Smooth muscle cell (in vitro differentiated cells): ENCODE data around the gene GEN1. TPM values are rescaled to one million over a fixed set of nuclear protein-coding genes. Genes with fewer than 3 reads are reported as not detected.
A peak's percentile ranks its signal among the peaks of the same experiment; 100 is the strongest.

ENCODE experiments used
- DNase-seq: peaks from one replicate; lab custom pipeline; 2025; ENCODE audit not compliant: unreplicated experiment; lab: John Stamatoyannopoulos, UW
- H2AFZ ChIP-seq: fragments of 200-600 bp; sonication (generic); 2 replicates; pipeline ENCODE4 v1.6.0; 2016; ENCODE audit warnings: antibody characterized with exemption, low read depth, mild to moderate bottlenecking
- H3F3A ChIP-seq: fragments of 200-600 bp; sonication (generic); 2 replicates; pipeline ENCODE4 v1.6.0; 2017; ENCODE audit warnings: antibody characterized with exemption, low read depth
- H3K27ac ChIP-seq: fragments of 200-600 bp; sonication (generic); 2 replicates; pipeline ENCODE4 v1.5.1; 2016; ENCODE audit warnings: low read depth, mild to moderate bottlenecking
- H3K27me3 ChIP-seq: fragments of 200-600 bp; sonication (generic); 2 replicates; pipeline ENCODE4 v1.6.1; 2016; ENCODE audit warnings: low read depth, mild to moderate bottlenecking
- H3K36me3 ChIP-seq: fragments of 200-600 bp; sonication (generic); 2 replicates; pipeline ENCODE4 v1.5.1; 2016; ENCODE audit warnings: low read depth
- H3K4me1 ChIP-seq: fragments of 200-600 bp; sonication (generic); 2 replicates; pipeline ENCODE4 v1.5.1; 2016; ENCODE audit warnings: low read depth
- H3K4me2 ChIP-seq: fragments of 200-600 bp; sonication (generic); 2 replicates; pipeline ENCODE4 v1.6.0; 2016; ENCODE audit warnings: mild to moderate bottlenecking
- H3K4me3 ChIP-seq: fragments of 200-600 bp; sonication (generic); 2 replicates; pipeline ENCODE4 v1.5.1; 2016; ENCODE audit warnings: mild to moderate bottlenecking
- H3K79me2 ChIP-seq: fragments of 200-600 bp; sonication (generic); 2 replicates; pipeline ENCODE4 v1.6.0; 2016; ENCODE audit warnings: low read depth, mild to moderate bottlenecking
- H3K9ac ChIP-seq: fragments of 200-600 bp; sonication (generic); 2 replicates; pipeline ENCODE4 v1.6.0; 2016; ENCODE audit warnings: low read depth
- H3K9me3 ChIP-seq: fragments of 200-600 bp; sonication (generic); replicated peaks from 2 replicates; pipeline ENCODE4 v1.5.1; 2016; ENCODE audit warnings: low read depth
- H4K20me1 ChIP-seq: fragments of 200-600 bp; sonication (generic); 2 replicates; pipeline ENCODE4 v1.6.0; 2016; ENCODE audit warnings: low read depth
- WGBS: methylation state at CpG from one replicate; pipeline ENCODE4 v1.1.7; 2016; ENCODE audit warnings: low lambda C conversion rate; 5-methylcytosine and 5-hydroxymethylcytosine counted together
- polyA plus RNA-seq: library from polyadenylated mRNA; unstranded; fragments of >200 nt; fragmentation: Nextera tagmentation; extraction: Ambion mirVana; gene quantifications from 2 replicates; pipeline ENCODE4 v1.2.1, GENCODE V29; 2016
- total RNA-seq: library from RNA; depleted of rRNA; stranded (reverse); fragments of >200 nt; gene quantifications from 2 replicates; pipeline ENCODE4 v1.2.3, GENCODE V29; 2014
- TF ChIP-seq, protein P1 (sequence below): fragments of 200-600 bp; sonication (generic); IDR thresholded peaks from 2 replicates; pipeline ENCODE4 v1.5.1; 2017; ENCODE audit warnings: borderline replicate concordance, mild to moderate bottlenecking, antibody characterized with exemption; ENCODE audit not compliant: insufficient read depth, poor library complexity, severe bottlenecking

Gene GEN1
- total and polyA plus RNA-seq, 2 experiments from 2014 or later = 1.1 to 6.7 TPM

GRCh38 chr2:17786727-17787126 lies 32.8 kb downstream of the GEN1 start:
- Histone ChIP-seq H3F3A (peaks cover 13% of the 10 kb centered on the region), H3K9me3 (no peaks in the 10 kb centered on the region), H3K27ac (no peak overlapping the region), H3K79me2 (no peaks in the 10 kb centered on the region), H3K4me3 (no peak overlapping the region), H3K4me1 (peaks cover 11% of the 10 kb centered on the region), H3K36me3 (no peaks in the 10 kb centered on the region), H3K27me3 (no peaks in the 10 kb centered on the region), H2AFZ (no peak overlapping the region), H3K4me2 (no peak overlapping the region), H3K9ac (no peak overlapping the region), H4K20me1 (no peaks in the 10 kb centered on the region)
- DNase-seq = no peak
- 88% methylated on average over 3 of the region's 3 CpGs for WGBS
- TF ChIP-seq, protein P1, sequence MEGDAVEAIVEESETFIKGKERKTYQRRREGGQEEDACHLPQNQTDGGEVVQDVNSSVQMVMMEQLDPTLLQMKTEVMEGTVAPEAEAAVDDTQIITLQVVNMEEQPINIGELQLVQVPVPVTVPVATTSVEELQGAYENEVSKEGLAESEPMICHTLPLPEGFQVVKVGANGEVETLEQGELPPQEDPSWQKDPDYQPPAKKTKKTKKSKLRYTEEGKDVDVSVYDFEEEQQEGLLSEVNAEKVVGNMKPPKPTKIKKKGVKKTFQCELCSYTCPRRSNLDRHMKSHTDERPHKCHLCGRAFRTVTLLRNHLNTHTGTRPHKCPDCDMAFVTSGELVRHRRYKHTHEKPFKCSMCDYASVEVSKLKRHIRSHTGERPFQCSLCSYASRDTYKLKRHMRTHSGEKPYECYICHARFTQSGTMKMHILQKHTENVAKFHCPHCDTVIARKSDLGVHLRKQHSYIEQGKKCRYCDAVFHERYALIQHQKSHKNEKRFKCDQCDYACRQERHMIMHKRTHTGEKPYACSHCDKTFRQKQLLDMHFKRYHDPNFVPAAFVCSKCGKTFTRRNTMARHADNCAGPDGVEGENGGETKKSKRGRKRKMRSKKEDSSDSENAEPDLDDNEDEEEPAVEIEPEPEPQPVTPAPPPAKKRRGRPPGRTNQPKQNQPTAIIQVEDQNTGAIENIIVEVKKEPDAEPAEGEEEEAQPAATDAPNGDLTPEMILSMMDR = no peak

DNA sequence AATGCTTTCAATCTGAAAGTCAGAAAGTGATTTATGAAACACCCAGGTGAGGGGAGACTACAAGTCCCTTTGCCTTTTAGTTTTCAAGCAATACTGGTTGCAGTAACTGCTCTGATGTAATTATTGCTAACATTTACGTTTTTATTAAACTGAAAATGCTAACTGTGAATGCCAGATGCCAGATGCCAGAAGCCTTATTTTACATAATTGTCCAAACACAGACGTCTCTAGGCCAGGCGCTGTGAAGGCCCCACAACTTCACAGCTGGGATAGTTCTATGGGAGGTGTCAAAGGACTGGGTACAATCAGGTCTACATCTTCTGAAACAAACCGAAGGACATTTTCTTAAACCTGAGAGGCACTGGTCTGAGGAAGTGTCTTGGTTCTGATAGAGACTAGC lies 34.8 kb downstream of the GEN1 start:
- no peak overlapping the region for H3K4me3 ChIP-seq
- TF ChIP-seq, protein P1 = no peak
- H3F3A ChIP-seq = peaks cover 18% of the 10 kb centered on the region
- no peak overlapping the region for H3K9ac ChIP-seq
- H3K9me3 ChIP-seq = no peaks in the 10 kb centered on the region
- no peak overlapping the region for H3K27ac ChIP-seq
- H3K4me1 ChIP-seq = peaks cover 13% of the 10 kb centered on the region
- no peaks in the 10 kb centered on the region for H3K36me3 ChIP-seq
- no peaks in the 10 kb centered on the region for H3K79me2 ChIP-seq
- peak overlapping the region; percentile 59 for H3K4me2 ChIP-seq
- H4K20me1 ChIP-seq = no peaks in the 10 kb centered on the region
- peak overlapping the region; percentile 26 for H2AFZ ChIP-seq
- H3K27me3 ChIP-seq = no peaks in the 10 kb centered on the region
- 28% methylated on average over 4 of the region's 4 CpGs for WGBS
- no peak for DNase-seq

GRCh38 chr2:17790536-17790935 lies 36.6 kb downstream of the GEN1 start:
- Histone ChIP-seq H3F3A (peaks cover 18% of the 10 kb centered on the region), H3K4me3 (no peak overlapping the region), H3K36me3 (no peaks in the 10 kb centered on the region), H3K27me3 (no peaks in the 10 kb centered on the region), H4K20me1 (no peaks in the 10 kb centered on the region), H2AFZ (no peak overlapping the region), H3K79me2 (no peaks in the 10 kb centered on the region), H3K9me3 (no peaks in the 10 kb centered on the region), H3K9ac (no peak overlapping the region), H3K27ac (no peak overlapping the region), H3K4me2 (peak overlapping the region; percentile 11), H3K4me1 (peaks cover 13% of the 10 kb centered on the region)
- no peak for DNase-seq
- TF ChIP-seq, protein P1 = no peak
- WGBS = 70% methylated on average over 1 of the region's 1 CpG

- Histone ChIP-seq H3K4me1 (peaks cover 13% of the 10 kb centered on the region), H3K9ac (no peak overlapping the region), H3K27ac (peak overlapping the region; percentile 42), H3K36me3 (no peaks in the 10 kb centered on the region), H4K20me1 (no peaks in the 10 kb centered on the region), H2AFZ (no peak overlapping the region), H3K27me3 (no peaks in the 10 kb centered on the region), H3K4me3 (no peak overlapping the region), H3K4me2 (peak overlapping the region; percentile 53), H3K79me2 (no peaks in the 10 kb centered on the region), H3F3A (peaks cover 18% of the 10 kb centered on the region), H3K9me3 (no peaks in the 10 kb centered on the region)
- 49% methylated on average over 5 of the region's 5 CpGs for WGBS
- DNase-seq = no peak
- TF ChIP-seq, protein P1 = no peak
These were observed 37.3 kb downstream of the GEN1 start for GRCh38 chr2:17791121-17791816.
